Fibroblast of pulmonary artery (primary cell): ENCODE measurements around the gene ACADS.
A peak's percentile ranks its signal among the peaks of the same experiment; 100 is the strongest.

Experiments used
- DNase-seq: peaks from one replicate; pipeline ENCODE4 v3.0.0-alpha.2; 2010; ENCODE audit warnings: low read depth
- H3K4me3 ChIP-seq: replicated peaks from 2 replicates; pipeline ENCODE4 v1.5.1; 2011; ENCODE audit warnings: low read depth, mild to moderate bottlenecking, control low read depth, low read length, moderate library complexity
- TF ChIP-seq, protein P1 (sequence below): IDR thresholded peaks from 2 replicates; pipeline ENCODE4 v1.5.1; 2011; ENCODE audit warnings: mild to moderate bottlenecking, control low read depth, low read length, inconsistent platforms; ENCODE audit errors: missing control alignments

The ACADS gene

GRCh38 chr12:120759591-120760348 lies 34.1 kb downstream of the ACADS start:
- H3K4me3 ChIP-seq, result no peak overlapping the region
- no peak for DNase-seq
- TF ChIP-seq, protein P1, sequence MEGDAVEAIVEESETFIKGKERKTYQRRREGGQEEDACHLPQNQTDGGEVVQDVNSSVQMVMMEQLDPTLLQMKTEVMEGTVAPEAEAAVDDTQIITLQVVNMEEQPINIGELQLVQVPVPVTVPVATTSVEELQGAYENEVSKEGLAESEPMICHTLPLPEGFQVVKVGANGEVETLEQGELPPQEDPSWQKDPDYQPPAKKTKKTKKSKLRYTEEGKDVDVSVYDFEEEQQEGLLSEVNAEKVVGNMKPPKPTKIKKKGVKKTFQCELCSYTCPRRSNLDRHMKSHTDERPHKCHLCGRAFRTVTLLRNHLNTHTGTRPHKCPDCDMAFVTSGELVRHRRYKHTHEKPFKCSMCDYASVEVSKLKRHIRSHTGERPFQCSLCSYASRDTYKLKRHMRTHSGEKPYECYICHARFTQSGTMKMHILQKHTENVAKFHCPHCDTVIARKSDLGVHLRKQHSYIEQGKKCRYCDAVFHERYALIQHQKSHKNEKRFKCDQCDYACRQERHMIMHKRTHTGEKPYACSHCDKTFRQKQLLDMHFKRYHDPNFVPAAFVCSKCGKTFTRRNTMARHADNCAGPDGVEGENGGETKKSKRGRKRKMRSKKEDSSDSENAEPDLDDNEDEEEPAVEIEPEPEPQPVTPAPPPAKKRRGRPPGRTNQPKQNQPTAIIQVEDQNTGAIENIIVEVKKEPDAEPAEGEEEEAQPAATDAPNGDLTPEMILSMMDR, result no peak

GRCh38 chr12:120760349-120761254 lies 35.0 kb downstream of the ACADS start:
- H3K4me3 ChIP-seq, result no peak overlapping the region
- no peak for DNase-seq
- TF ChIP-seq, protein P1, result no peak

- no peak overlapping the region for H3K4me3 ChIP-seq
- DNase-seq, result peak; percentile 92
- TF ChIP-seq, protein P1, result no peak
These were observed 35.9 kb downstream of the ACADS start for GRCh38 chr12:120761519-120761934.

DNA sequence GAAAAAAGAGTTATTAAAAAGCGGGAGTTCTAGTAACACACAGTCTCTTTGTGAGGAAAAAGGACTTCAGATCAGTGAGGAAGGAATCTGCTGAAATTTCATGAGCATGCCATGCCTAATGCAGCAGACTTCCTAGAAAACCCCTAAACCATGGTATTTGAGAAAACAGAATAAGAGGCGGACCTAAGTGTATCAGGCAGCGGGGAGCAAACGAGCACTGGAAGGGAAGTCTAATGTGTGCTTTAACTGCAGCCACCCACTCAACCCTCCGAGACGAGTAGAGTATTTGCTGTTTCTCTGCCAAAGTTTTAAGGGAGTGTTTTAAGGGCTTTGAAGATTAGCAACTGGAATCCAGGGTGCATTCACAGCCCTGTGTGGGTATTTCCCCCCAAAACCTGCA lies 36.5 kb downstream of the ACADS start:
- TF ChIP-seq, protein P1, result no peak
- H3K4me3 ChIP-seq, result no peak overlapping the region
- peak; percentile 25 for DNase-seq

DNA sequence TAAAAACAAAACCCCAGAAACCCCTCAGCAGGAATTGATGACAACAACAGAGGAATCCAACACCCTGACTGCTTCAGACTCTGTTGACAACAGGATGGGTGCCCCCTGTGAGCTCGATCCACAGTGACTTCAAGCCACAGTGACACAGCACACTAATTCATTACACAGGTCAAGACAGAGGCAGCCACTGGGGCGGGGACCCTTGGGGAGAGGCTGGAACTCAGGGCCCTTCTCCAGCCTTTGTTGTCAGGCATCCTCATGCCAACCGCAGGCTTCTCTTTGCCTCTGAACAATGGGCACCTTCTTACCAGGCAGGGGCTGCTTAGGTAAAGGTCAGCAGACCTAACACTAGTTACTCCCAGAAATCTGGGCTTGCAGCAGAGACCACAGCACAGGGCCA lies 37.6 kb downstream of the ACADS start:
- no peak overlapping the region for H3K4me3 ChIP-seq
- TF ChIP-seq, protein P1, result no peak
- DNase-seq, result no peak

GRCh38 chr12:120764816-120765215 lies 39.2 kb downstream of the ACADS start:
- no peak for DNase-seq
- TF ChIP-seq, protein P1, result no peak
- H3K4me3 ChIP-seq, result no peak overlapping the region
